Keratinocyte (primary cell): ENCODE results near the gene PPP1R37.

Experiments used
- EZH2 ChIP-seq: IDR thresholded peaks from one replicate; pipeline ENCODE4 v1.6.1; 2012; ENCODE audit warnings: inconsistent platforms, mild to moderate bottlenecking, low read length, moderate library complexity
- TF ChIP-seq, protein P1 (sequence below), 3 experiments: IDR thresholded peaks in 1 of 3; conservative IDR thresholded peaks in 1 of 3; optimal IDR thresholded peaks in 1 of 3; 2 replicates in 2 of 3; 3 replicates in 1 of 3; pipeline versions ENCODE3 to v1.5.1; 2011; ENCODE audit warnings: low read length in 3 of 3, mild to moderate bottlenecking in 3 of 3, moderate library complexity in 2 of 3, control low read depth in 1 of 3, inconsistent platforms in 1 of 3; ENCODE audit not compliant: insufficient read depth in 2 of 3; ENCODE audit errors: extremely low read depth in 1 of 3

GRCh38 chr19:45146251-45146650, 53.3 kb downstream of the PPP1R37 start:
- TF ChIP-seq, protein P1, sequence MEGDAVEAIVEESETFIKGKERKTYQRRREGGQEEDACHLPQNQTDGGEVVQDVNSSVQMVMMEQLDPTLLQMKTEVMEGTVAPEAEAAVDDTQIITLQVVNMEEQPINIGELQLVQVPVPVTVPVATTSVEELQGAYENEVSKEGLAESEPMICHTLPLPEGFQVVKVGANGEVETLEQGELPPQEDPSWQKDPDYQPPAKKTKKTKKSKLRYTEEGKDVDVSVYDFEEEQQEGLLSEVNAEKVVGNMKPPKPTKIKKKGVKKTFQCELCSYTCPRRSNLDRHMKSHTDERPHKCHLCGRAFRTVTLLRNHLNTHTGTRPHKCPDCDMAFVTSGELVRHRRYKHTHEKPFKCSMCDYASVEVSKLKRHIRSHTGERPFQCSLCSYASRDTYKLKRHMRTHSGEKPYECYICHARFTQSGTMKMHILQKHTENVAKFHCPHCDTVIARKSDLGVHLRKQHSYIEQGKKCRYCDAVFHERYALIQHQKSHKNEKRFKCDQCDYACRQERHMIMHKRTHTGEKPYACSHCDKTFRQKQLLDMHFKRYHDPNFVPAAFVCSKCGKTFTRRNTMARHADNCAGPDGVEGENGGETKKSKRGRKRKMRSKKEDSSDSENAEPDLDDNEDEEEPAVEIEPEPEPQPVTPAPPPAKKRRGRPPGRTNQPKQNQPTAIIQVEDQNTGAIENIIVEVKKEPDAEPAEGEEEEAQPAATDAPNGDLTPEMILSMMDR (optimal IDR thresholded peaks at IDR 0.05 in 1 of 3, IDR thresholded peaks at IDR 0.05 in 1 of 3, conservative IDR thresholded peaks at IDR 0.05 in 1 of 3; ENCODE audit: extremely low read depth in 1 of 3, insufficient read depth in 2 of 3, low read length in 3 of 3) = no peak
- no peak for TF ChIP-seq EZH2
